DND-41 (cell line): Measurements from ENCODE around the gene MEIS1.

ENCODE experiments used
- CTCF ChIP-seq: IDR thresholded peaks from 2 replicates; pipeline ENCODE4 v1.5.1; 2012; ENCODE audit warnings: borderline replicate concordance, low read length, moderate library complexity, mild to moderate bottlenecking; ENCODE audit not compliant: poor library complexity, severe bottlenecking; ENCODE audit errors: extremely low read depth
- EZH2 ChIP-seq: IDR thresholded peaks from 3 replicates; pipeline ENCODE4 v1.6.1; 2012; ENCODE audit warnings: borderline replicate concordance, low read depth, mild to moderate bottlenecking, moderate library complexity, low read length, inconsistent platforms; ENCODE audit not compliant: severe bottlenecking

- TF ChIP-seq CTCF, result no peak
- no peak for TF ChIP-seq EZH2
Observed at GRCh38 chr2:66582987-66583880, 148.3 kb downstream of the MEIS1 start.
